Uterus (tissue), 4 donors: ENCODE data around the gene NAA40. TPM values are rescaled to one million over a fixed set of nuclear protein-coding genes. Genes with fewer than 3 reads are reported as not detected.

Experiments used
- DNase-seq, 2 donors: peaks; one replicate each; pipeline ENCODE4 v3.0.0-alpha.2; 2019 to 2020
- H3K27ac ChIP-seq, 2 donors: fragments of 200-600 bp; sonication (generic); 1 replicate in 1 of 2; 2 replicates in 1 of 2; pipeline ENCODE4 v1.5.1; 2016 to 2018
- H3K27me3 ChIP-seq, 2 donors: fragments of 200-600 bp; sonication (generic); one replicate each; pipeline ENCODE4 v1.5.1; 2018 to 2019; ENCODE audit warnings: control low read depth in 1 of 2
- H3K36me3 ChIP-seq, 2 donors: fragments of 200-600 bp; sonication (generic); one replicate each; pipeline ENCODE4 v1.5.1; 2019; ENCODE audit warnings: control low read depth in 1 of 2
- H3K4me1 ChIP-seq, 2 donors: fragments of 200-600 bp; sonication (generic); one replicate each; pipeline ENCODE4 v1.5.1; 2018 to 2019; ENCODE audit warnings: control low read depth in 1 of 2
- H3K4me3 ChIP-seq, 2 donors: fragments of 200-600 bp; sonication (generic); 1 replicate in 1 of 2; 2 replicates in 1 of 2; pipeline ENCODE4 v1.5.1; 2018 to 2019; ENCODE audit warnings: mild to moderate bottlenecking in 1 of 2
- H3K9me3 ChIP-seq, 2 donors: fragments of 200-600 bp; sonication (generic); one replicate each; pipeline ENCODE4 v1.5.1; 2019; ENCODE audit warnings: control low read depth in 1 of 2
- POLR2A ChIP-seq, 2 donors: fragments of 450-650 bp; IDR thresholded peaks; one replicate each; pipeline ENCODE4 v1.6.1; 2016; ENCODE audit warnings: antibody characterized with exemption in 2 of 2, mild to moderate bottlenecking in 1 of 2, moderate library complexity in 1 of 2
- intact Hi-C: fragments of 100-400 bp; cut with DNase I; formaldehyde crosslinking; loops from one replicate; pipeline ENCODE4 v1.15.1; 2023; ENCODE audit warnings: low total_unique reads
- total RNA-seq, 4 donors: library from RNA; depleted of rRNA in 3 of 4; stranded (reverse); fragments of >200 nt in 3 of 4; gene quantifications; one replicate each; pipeline versions ENCODE4 v1.1.0 to v1.2.4, GENCODE V29; 2014 to 2023
- TF ChIP-seq, protein P1 (sequence below), 4 experiments: fragments of 200-600 bp in 2 of 4; fragments of 450-650 bp in 2 of 4; sonication (generic) in 2 of 4; IDR thresholded peaks; one replicate each; pipeline ENCODE4 v1.5.1; 2016 to 2019; ENCODE audit warnings: antibody characterized with exemption in 4 of 4, mild to moderate bottlenecking in 2 of 4, moderate library complexity in 1 of 4
- donor health status: DM: yes; HTN: yes; CAD: no.

Gene NAA40
- total RNA-seq, 4 donors from 2014 or later, result 2.1 to 17.8 (median 9.2) TPM

DNA sequence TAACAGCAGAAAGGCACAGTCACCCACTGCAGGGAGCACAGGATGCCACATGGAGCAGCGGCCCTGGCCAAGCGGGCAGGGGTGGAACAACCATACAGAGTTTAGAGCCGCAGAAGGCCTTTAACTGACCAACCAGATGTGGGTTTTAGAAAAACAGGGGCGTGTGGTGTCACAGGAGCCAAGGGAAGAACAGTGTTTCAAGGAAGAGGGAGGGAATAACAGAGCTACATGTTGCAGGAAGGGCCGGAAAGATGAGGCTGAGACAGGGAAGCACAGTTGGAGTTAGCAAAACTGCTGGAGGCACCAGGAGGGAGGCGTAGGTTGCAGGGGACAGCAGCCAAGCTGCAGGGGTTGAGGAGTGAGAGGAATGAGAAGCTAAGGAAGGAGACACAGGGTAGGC lies 7.8 kb upstream of the NAA40 start:
- Histone ChIP-seq H3K36me3 (no peaks in the 10 kb centered on the region), H3K27me3 (no peaks in the 10 kb centered on the region)
- intact Hi-C loops, result no loop called here

DNA sequence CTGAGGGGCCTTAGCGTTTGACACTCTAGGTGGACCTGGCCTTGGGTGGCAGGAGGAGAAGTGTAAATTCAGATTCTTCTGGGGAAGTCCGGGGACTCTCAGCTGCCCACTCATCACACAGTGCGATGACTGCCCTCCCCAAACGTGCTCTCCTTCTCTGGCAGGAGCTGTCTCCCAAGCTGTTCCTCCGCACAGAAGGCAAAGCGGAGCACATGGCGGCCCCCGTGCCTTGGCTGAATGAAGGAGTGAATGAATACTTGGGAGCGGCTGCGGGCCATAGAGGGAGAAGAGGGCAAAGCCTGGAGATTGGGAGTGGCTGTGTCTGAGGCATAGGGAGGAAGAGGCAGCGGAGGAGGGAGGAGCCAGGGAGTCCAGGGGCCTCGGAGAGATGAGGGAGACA lies 6.9 kb upstream of the NAA40 start:
- TF ChIP-seq, protein P1, sequence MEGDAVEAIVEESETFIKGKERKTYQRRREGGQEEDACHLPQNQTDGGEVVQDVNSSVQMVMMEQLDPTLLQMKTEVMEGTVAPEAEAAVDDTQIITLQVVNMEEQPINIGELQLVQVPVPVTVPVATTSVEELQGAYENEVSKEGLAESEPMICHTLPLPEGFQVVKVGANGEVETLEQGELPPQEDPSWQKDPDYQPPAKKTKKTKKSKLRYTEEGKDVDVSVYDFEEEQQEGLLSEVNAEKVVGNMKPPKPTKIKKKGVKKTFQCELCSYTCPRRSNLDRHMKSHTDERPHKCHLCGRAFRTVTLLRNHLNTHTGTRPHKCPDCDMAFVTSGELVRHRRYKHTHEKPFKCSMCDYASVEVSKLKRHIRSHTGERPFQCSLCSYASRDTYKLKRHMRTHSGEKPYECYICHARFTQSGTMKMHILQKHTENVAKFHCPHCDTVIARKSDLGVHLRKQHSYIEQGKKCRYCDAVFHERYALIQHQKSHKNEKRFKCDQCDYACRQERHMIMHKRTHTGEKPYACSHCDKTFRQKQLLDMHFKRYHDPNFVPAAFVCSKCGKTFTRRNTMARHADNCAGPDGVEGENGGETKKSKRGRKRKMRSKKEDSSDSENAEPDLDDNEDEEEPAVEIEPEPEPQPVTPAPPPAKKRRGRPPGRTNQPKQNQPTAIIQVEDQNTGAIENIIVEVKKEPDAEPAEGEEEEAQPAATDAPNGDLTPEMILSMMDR (IDR thresholded peaks at IDR 0.05), result no peak
- no peak for TF ChIP-seq POLR2A (IDR thresholded peaks at IDR 0.05)
- H3K4me1 ChIP-seq, result no peaks in the 10 kb centered on the region
- no peaks in the 10 kb centered on the region for H3K9me3 ChIP-seq

More for the DNA sequence above, 7.8 kb upstream of the NAA40 start:
- no peak overlapping the region for H3K27ac ChIP-seq
- TF ChIP-seq, protein P1 (IDR thresholded peaks at IDR 0.05), result no peak
- no peak for TF ChIP-seq POLR2A (IDR thresholded peaks at IDR 0.05)
- no peaks in the 10 kb centered on the region for H3K4me1 ChIP-seq
- H3K9me3 ChIP-seq, result no peaks in the 10 kb centered on the region
- DNase-seq, result no peak
- H3K4me3 ChIP-seq, result no peak overlapping the region

DNA sequence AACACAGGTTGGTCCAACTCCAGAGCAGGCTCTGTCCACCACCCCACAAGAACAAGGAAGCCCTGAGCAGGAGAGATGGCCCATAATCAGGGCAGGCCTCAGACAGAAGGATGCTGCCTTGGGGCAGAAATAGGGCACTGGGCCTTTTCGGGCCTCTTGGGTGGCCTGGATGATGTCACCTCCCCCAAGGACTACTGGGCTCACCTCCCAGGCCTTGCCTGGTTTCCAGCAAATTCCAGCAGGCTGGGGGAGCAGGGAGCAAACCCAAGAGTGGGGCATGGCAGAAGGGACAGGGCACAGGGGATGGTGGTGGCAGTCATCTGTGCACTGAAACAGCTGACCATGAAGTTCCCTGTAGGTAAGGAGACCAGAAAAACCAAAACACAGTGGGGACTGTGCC lies 5.3 kb upstream of the NAA40 start:
- intact Hi-C loops, result no loop called here
- H3K4me1 ChIP-seq, result no peaks in the 10 kb centered on the region
- H3K27me3 ChIP-seq, result no peaks in the 10 kb centered on the region
- H3K27ac ChIP-seq, result no peak overlapping the region
- H3K36me3 ChIP-seq, result no peaks in the 10 kb centered on the region
- no peak overlapping the region for H3K4me3 ChIP-seq
- no peak for TF ChIP-seq POLR2A (IDR thresholded peaks at IDR 0.05)
- TF ChIP-seq, protein P1 (IDR thresholded peaks at IDR 0.05), result no peak
- DNase-seq, result no peak
- no peaks in the 10 kb centered on the region for H3K9me3 ChIP-seq

More for the DNA sequence above, 6.9 kb upstream of the NAA40 start:
- intact Hi-C loops, result no loop called here
- Histone ChIP-seq H3K27me3 (no peaks in the 10 kb centered on the region), H3K27ac (no peak overlapping the region), H3K4me3 (no peak overlapping the region), H3K36me3 (no peaks in the 10 kb centered on the region)
- DNase-seq, result no peak

GRCh38 chr11:63937713-63938478 lies 906 bp upstream of the NAA40 start:
- no peak for DNase-seq
- Histone ChIP-seq H3K4me3 (peak overlapping the region; percentile 62 to 64), H3K27me3 (no peaks in the 10 kb centered on the region), H3K4me1 (no peaks in the 10 kb centered on the region), H3K9me3 (no peaks in the 10 kb centered on the region), H3K36me3 (no peaks in the 10 kb centered on the region), H3K27ac (peak overlapping the region; percentile 60 to 70)
- intact Hi-C loops, result no loop called here
- TF ChIP-seq, protein P1 (IDR thresholded peaks at IDR 0.05), result no peak
- no peak for TF ChIP-seq POLR2A (IDR thresholded peaks at IDR 0.05)

DNA sequence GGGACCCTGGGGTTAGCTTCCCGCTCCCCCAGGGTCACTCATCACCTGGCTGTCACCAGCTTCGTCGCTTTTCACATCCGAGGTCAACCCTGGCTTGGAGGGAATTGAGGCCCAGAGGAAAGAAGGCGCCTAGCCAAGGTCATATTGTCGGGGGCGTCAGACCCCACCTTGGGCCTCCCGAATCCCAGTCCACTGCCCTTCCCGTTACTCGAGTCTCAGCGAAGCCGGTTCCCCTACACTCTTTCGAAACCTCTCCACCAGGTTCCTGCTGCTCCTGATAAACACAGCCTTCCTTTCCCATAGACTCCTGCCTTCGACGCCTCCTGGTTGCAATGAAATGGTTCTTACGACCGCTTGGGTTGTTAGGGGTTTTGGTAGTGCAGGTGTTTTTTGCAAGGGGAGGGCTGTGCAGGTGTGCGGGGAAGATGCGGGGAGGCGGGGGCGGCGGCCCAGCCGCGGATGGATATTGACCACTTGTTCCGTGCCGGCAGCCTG lies 642 bp downstream of the NAA40 start:
- H3K4me1 ChIP-seq, result no peaks in the 10 kb centered on the region
- intact Hi-C loops, result no loop called here
- no peak for DNase-seq
- TF ChIP-seq, protein P1 (IDR thresholded peaks at IDR 0.05), result no peak
- TF ChIP-seq POLR2A (IDR thresholded peaks at IDR 0.05), result no peak
- H3K27ac ChIP-seq, result peak overlapping the region; percentile 60 to 70
- peak overlapping the region; percentile 62 to 64 for H3K4me3 ChIP-seq
- no peaks in the 10 kb centered on the region for H3K9me3 ChIP-seq
- H3K27me3 ChIP-seq, result no peaks in the 10 kb centered on the region
- H3K36me3 ChIP-seq, result no peaks in the 10 kb centered on the region
